NCI-H187 (cell line): ENCODE data around the gene PI4K2A.

Experiments used
- DNase-seq, 2 experiments: peaks; one replicate each; lab custom pipeline; 2025; lab: John Stamatoyannopoulos, UW

The PI4K2A gene

DNA sequence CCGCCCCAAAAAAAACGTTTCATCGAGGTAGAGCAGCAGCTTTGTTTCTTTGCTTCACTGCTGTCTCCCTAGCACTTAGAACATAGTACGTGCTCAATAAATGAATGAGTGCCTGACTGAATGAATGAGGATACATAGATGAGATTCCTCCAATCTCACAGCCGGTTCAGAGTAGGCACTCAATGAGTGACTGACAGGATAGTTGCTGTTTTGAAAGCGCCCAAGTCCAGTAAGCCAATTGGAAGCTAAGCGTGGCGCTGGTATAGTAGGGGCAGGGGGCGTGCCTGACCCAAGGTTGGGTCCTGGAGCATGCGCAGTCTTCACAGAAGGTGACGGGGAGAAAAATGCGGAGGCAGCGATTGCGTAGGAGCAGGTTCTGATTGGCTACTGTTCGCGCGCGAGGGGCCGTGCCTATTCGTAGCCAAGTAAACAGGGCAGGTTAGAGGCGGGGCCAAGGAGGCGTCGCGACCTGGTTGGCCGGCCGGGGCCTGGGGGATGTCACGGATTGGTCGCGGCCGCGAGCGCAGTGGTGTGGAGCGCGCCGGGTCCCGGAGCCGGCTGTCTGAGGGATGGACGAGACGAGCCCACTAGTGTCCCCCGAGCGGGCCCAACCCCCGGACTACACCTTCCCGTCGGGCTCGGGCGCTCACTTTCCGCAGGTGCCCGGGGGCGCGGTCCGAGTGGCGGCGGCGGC, at the start of gene PI4K2A:
Gene PI4K2A (plus strand): TSS at position 498 of the 694 bp plus-strand sequence. CDS start 72 bp downstream, at position 570.
- DNase-seq: peak; percentile 84 to 89

DNA sequence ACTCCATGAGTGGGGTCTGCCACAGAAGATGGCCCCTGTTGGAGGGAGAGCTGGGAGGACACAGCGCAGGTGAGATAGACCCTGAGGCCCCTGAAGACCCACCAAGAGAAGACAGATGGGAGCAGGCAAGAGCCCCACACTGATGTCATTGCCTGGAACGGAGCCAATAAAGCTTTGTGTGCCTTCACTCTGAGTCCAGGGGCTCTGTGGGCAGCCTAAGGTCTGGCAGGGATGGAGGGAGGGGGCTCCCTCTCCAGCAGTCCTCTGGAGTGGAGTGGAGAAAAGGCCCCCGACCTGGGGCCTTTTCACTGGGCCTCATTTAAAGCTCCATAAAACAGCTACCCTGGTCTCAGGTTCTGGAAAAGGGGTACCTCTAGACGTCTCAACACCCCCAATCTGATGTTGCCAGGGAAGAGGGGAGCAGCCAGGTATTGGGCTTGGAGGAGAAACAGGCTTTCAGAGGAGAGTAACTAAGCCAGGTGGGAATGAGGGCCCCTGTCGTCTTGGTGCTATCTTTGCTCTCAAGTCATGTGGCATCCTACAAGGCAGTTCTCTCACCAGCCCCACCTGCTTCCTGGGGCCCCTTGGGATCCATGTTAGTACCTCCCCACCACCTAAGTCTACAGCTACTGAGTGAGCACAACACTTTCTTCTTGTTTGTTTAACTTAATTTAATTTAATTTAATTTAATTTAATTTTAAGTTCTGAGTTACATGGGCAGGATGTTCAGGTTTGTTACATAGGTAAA, 49.5 kb upstream of the PI4K2A start:
- DNase-seq: no peak

DNA sequence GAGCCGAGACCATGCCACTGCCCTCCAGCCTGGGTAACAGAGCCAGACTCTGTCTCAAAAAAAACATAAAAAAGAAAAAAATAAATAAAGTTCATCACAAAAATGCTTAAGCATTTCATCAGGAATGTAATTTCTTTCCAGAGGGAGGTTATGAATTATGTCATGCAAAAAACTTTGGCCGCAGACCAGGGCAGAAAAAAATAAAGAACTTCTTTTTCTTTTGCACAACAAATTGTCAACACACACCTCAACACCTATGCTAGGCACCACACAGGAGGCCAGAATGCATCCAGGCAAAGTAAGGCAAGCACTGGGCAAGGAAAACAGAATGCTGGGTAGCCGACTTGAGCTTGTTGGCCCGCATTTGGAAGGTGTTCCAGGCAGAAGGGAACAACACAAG, 47.0 kb upstream of the PI4K2A start:
- DNase-seq: no peak

DNA sequence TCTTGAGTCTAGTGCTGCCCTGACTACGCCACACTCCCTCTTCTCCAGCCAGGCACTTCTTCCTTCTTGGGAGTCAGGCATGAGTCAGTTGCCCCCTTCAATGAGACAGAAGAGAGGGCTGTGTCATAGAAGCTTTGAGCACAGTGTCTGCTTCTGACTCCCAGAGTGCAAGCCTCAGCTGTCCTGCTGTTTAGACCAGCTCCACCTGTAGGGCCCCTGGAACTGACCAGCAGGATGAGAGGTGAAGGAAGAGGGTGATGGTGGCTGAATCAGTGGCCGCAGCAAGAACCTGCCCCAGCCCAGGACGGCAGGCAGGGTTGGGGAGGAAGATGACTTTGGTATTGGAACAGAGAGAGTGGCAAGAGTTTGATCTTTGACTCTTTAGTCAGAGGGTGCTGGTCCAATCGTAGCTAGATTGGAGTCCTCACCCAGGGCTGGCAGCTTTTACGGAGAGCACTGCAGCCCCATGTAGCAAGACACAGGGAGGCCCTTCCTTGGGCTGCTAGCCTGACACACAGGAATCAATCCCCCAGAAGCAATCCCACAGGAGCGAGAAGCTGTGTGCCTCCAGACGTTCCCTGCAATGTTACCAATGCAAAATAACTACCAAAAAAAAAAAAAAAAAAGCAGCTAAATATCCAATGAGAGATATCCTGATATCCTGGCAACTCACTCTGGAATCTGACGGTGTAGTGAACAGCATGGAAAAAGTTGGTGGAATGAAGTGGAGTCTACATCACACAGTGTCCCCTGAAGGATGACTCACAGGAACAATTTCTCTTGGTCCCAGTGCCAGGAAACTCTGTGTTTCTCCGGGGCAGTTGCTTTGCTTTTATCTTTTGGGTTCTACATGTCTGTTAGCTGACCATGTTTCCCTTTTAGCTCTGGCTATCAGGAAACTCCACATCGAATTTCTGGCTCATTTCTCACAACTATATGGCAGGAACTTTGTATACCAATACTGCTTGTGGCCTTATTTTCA, 44.1 kb upstream of the PI4K2A start:
- no peak for DNase-seq

DNA sequence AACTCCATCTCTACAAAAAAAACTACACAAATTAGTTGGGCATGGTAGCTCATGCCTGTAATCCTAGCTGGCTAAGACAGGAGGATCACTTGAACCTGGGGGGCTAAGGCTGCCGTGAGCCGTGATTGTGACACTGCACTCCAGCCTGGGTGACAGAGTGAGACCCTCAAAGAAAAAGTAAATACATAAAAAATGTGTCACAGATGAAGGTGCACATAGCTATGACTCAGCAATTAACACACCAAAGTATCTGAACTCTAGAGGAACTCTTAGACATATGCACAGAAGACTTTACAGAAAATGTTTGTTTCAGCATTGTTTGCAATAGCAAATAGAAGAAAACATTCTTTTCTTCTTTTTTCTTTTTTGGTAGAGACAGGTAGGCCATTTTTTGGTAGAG, 42.7 kb upstream of the PI4K2A start:
- DNase-seq: no peak

DNA sequence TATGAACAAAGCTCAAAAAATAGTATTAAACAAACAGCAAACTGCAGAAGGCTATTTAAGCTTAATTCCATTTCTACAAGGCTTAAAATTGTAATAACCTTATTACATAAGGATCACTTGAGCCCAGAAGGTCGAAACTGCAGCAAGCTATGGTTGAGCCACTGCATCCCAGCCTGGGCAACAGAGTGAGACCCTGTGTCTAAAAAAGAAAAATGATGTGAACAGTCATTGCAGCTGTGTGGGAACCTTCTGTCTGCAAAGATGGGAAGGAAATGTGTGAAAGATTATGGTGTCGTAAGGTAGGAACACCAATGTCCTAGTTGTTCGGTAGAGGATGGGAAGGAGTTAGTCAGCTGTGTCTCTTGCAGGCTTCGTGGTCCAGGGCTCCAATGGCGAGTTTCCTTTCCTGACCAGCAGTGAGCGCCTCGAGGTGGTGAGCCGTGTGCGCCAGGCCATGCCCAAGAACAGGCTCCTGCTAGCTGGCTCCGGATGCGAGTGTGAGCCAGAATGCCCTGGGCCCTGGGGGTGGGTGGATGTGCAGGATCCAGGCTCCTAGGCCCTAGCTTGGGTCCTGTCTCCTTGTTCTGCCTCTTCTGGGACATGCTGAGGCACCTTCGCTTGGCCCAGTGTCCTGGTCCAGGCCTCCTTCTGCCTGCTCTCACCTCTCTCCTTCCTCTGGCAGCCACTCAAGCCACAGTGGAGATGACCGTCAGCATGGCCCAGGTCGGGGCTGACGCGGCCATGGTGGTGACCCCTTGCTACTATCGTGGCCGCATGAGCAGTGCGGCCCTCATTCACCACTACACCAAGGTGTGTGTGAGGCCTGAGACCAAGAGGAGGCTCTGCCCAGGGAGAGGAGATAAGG, 41.8 kb upstream of the PI4K2A start:
- DNase-seq: no peak

DNA sequence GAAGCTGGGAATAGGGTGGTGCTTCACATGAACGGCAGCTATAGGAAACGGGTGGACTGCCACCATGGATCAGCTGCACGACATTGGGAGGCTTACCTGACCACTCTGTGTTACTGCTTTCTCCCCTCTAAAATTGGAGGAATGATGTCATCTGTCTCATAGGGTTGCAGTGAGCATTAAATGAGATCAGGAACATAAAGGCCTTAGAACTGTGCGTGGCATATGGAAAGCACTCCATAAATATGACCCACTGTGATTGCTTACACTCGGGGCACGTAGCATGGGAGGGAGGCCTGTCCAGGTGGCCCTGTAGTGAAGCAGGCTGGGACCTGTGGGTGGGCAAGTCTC, 41.2 kb upstream of the PI4K2A start:
- no peak for DNase-seq

DNA sequence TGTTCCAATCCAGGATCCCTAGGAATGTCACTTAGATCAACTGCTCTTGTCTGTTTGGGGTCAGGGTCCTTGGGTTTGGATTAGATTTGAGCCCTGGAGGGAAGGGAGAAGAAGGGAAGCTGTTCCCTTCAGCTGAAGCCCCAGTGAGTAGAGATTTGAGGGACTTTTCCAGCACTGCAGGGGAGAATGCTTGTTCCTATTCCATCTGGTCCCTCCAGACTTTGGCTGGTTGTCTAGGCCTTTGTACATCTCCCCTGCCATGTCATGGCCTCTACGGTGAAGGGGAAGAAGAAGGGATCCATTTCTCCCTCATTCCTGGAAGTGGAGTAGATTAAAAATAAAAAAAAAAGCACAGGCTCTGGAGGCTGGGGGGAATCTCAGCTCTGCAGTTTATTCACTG, 39.9 kb upstream of the PI4K2A start:
- no peak for DNase-seq

DNA sequence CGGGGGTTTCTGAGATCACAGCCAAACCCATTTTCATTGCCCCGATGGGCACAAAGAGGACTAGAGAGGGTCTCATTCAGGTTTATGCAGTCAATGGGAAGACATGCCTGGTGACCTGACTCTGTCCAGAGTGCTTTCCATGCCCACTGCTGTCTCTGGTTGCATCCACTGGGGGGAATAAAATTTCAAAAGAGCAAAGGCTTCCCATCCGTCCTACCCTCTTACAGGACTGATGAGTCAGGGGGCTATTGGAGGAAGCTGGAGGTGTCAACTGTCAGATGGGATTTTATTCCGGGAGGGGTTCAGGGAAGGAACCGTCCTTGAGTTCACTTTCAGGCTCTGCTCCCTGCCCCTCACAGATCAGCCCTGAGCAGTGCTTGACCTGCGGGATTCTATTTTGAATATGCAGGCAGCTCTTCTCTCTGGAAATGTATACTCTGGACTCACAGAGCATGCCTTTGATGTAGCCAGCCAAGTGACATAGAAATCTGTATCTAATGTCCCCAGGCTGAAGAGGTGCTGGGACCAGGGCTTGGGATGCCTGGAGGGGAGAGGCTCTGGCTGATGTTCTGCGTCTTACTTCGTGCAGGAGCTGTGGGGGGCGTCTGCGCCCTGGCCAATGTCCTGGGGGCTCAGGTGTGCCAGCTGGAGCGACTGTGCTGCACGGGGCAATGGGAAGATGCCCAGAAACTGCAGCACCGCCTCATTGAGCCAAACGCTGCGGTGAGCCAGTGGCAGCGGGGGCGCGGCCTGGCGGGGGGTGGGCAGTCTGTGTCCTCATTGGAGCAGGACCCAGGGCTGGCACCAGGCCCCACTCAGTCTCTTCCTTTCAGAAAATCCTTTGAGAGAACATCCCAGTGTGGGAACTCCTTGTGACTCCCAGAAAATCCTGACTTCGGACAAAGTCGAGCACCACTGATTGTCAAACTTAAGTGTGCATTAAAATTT, 38.9 kb upstream of the PI4K2A start:
- DNase-seq: no peak

DNA sequence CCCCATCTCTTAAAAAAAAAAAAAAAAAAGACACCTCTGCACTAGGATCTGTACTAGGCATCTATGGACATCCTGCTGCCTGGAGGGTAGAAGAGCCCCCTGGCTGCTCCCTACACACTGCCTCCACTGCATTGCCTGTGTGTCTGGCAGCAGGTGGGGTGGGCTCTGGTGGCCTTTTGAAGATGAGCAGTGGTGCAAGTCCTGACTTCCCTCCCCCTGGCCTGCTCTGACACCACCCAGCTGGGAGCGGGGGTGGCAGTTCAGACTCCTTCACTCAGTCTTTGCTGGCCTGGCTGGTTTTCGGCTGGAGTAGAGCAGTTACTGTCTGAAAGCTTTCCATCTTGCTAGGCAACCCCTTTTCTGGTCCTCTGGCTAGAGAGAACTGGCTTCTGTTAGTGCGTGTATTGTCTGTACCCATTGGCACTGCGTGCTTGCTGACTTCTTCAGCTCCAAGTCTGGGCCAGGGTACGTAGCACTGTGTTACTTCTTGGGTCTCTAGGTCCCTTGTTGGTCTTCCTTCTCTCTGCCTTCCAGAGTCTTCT, 33.3 kb upstream of the PI4K2A start:
- no peak for DNase-seq

DNA sequence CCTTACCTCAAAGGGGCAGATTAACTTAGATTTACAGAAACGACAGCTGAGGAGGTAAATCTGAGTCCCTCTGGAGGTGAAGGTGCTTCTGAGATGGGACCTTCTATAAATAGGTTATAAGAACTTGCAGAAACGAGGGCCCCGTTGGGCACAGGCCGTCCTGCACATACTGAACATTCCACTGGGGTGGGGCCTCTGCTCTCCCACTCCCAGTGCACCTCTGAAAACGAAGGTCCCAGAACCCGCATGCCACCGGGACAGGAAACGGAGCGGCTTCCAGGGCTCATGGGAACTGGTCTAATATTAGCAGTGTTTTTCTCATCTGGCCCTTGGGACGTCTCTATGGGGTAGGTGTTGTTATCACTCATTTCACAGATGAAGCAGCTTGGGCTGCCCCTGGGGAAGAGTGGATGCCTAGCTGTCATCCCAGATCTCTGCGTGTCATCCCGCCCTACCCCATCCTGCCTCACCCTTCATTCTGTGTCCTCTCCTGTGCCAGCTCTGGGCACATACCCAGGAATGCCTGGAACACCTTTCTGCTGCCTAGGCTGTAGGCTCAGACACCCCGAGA, 31.4 kb upstream of the PI4K2A start:
- DNase-seq: no peak

DNA sequence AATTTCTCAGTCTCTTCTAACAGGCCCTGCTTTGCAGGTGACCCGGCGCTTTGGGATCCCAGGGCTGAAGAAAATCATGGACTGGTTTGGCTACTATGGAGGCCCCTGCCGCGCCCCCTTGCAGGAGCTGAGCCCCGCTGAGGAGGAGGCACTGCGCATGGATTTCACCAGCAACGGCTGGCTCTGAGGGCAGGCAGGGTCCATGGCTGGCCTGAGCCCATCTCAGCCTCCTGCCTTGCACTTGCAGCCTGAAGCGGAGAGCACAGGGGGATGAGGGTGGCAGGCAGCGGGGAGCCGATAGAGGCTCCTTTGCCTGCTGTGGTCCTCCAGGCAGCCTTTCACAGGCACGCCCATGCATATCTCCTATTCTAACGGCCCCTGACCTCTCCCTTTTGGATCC, 29.0 kb upstream of the PI4K2A start:
- no peak for DNase-seq

DNA sequence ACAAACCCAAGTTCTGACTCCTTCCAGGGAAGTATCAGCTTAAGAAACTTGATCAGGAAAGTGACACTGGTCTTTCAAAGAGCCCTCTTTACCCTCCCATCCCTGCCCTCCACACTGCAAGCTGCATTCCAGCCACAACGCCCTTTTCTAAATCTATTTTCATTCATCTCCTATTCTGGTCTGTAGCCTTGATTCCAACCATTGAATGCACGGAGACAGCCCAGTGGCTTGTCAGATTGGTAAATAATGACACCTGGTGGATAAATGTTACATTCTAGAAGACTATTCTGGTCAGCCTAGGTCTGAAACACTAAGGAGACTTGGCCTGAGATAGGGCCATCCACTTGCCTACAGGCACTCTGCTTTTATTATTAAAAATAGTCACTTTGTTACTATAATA, 28.1 kb upstream of the PI4K2A start:
- DNase-seq: no peak

DNA sequence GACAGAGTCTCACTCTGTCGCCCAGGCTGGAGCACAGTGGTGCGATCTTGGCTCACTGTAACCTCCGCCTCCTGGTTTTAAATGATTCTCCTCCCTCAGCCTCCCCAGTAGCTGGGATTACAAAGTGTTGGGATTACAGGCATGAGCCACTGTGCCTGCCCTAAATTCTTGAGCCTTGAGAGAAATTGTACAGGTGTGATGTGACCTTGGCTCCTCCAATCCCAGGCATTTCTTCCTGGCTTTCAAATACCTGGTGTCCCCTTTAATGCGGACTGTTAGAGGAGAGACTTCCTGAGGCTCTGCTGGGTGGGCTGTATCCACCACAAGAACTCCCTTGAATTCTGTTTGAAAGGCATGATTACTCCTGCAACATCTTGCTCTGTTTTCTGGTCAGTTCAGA, 22.2 kb upstream of the PI4K2A start:
- DNase-seq: no peak

DNA sequence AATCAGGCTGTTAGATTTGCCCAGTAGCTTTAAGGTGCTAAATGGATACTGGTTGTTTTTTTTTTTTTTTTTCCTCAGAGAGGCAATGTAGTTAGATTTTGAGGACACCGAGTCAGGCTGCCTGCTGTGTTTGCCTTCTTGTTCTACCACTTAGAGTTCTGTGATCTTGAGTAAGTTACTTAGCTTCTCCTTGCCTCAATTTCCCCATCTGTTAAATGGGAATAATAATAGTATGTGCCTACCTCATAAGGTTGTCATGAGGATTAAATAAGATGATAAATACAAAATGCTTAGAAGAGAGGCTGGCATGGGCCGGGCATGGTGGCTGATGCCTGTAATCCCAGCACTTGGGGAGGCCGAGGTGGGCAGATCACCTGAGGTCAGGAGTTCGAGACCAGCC, 21.7 kb upstream of the PI4K2A start:
- no peak for DNase-seq

DNA sequence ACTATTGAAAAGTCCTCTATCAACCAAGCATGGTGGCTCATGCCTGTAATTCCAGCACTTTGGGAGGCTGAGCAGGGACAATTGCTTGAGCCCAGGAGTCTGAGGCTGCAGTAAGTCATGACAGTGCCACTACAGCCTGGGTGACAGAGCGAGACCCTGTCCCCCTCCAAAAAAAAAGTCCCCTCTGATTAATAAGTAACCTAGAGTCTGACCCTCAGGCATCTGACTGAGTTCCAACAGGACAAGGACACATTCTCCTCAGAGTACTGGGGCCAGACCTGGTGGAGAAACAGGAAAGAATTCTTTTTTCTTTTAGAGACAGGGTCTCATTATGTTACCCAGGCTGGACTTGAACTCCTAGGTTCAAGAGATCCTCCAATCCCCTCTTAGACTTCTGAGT, 17.2 kb upstream of the PI4K2A start:
- no peak for DNase-seq

DNA sequence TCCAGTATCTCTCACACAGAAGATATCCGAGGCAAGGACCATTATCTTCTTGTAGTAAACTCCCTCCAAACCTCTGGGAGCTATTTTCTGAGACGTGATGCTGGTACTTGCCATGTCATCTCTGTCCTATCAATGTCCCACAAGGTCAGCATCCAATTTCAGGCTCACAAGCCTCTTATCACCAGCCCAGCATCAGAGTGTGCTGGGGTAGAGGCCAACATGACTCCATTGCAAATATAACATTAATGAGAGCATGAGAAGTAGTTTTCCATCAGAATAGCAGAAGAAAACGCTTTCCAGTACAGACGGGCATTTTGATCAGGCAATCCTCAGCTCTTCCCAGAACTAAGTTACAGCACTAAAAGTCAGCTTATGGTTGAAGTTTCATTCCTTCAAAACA, 12.7 kb upstream of the PI4K2A start:
- DNase-seq: no peak

DNA sequence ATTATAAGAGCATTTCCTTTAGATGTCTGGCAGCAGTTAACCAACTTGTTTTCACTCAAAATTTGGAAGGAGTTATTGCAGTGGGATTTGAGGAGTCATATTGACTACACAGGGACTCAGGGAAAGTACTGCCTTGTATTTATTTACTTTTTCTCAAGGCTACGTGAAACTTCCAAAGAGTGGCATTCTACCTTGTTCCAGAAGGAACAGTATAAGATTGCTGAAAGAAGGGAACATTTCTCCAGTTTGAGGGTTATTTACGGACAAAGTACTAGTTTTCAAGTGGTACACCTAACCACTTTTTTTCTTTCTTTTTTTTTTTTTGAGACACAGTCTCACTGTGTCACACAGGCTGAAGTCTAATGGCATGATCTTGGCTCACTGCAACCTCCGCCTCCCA, 12.2 kb upstream of the PI4K2A start:
- DNase-seq: no peak

DNA sequence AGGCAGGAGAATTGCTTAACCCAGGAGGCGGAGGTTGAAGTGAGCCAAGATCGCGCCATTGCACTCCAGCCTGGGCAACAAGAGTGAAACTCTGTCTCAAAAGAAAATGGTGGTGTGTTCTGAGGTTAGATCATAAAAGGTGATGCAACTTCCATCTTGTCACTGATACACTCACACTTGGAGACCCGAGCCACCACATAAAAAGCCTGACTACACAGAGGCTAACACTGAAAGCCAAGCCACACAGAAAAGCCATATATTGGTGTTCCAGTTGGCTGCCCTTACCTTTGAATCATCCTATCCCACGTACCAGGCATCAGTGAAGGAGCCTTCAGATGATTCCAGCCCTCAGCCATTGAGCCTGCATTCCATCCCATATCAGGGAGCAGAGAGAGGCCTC, 11.2 kb upstream of the PI4K2A start:
- DNase-seq: no peak

DNA sequence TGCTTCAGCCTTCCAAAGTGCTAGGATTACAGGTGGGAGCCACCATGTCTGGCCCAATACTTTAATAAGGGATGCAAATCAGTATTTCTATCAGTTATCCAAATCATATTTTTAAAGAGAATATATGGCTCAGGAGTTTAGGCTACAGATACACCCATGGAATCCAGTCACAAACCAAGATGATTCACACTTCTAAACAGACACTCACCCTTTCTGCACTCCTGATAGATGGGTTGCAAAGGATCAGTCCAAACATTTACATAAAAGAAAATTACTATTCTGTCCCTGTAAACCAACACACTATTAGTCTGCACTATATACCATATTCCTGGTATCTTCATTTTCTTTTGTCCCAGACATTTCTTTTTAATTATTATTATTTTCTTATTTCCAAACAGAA, 9.4 kb upstream of the PI4K2A start:
- DNase-seq: no peak
